NCI-H460 (cell line): ENCODE measurements around the gene NECTIN1. TPM values are rescaled to one million over a fixed set of nuclear protein-coding genes. Genes with fewer than 3 reads are reported as not detected.

Experiments
- DNase-seq: peaks from one replicate; pipeline ENCODE4 v3.0.0-alpha.2; 2016; ENCODE audit warnings: low read depth; ENCODE audit errors: extremely low read depth
- total RNA-seq: library from RNA; depleted of rRNA; stranded (reverse); fragments of >200 nt; shearing (Covaris generic); gene quantifications from 2 replicates; pipeline ENCODE4 v1.2.3, GENCODE V29; 2014

The NECTIN1 gene
- total RNA-seq, 1 experiment from 2014 or later, result 2.8 TPM

GRCh38 chr11:119696378-119697222, 32.4 kb downstream of the NECTIN1 start:
- DNase-seq, result no peak

GRCh38 chr11:119694334-119694733, 34.7 kb downstream of the NECTIN1 start:
- DNase-seq, result no peak

- no peak for DNase-seq
Observed at GRCh38 chr11:119693253-119693815, 35.7 kb downstream of the NECTIN1 start.

- no peak for DNase-seq
Observed at GRCh38 chr11:119692540-119692820, 36.5 kb downstream of the NECTIN1 start.

- DNase-seq, result no peak
Observed at GRCh38 chr11:119691701-119692539, 37.1 kb downstream of the NECTIN1 start.

- no peak for DNase-seq
Observed at GRCh38 chr11:119691020-119691666, 37.9 kb downstream of the NECTIN1 start.

GRCh38 chr11:119689302-119689701, 39.7 kb downstream of the NECTIN1 start:
- DNase-seq, result no peak

- no peak for DNase-seq
Observed at GRCh38 chr11:119688356-119688755, 40.6 kb downstream of the NECTIN1 start.

GRCh38 chr11:119687373-119688046, 41.5 kb downstream of the NECTIN1 start:
- DNase-seq, result no peak

GRCh38 chr11:119686177-119686882, 42.7 kb downstream of the NECTIN1 start:
- no peak for DNase-seq

- no peak for DNase-seq
Observed at GRCh38 chr11:119685111-119685746, 43.8 kb downstream of the NECTIN1 start.

GRCh38 chr11:119684361-119685110, 44.5 kb downstream of the NECTIN1 start:
- DNase-seq, result no peak

GRCh38 chr11:119683783-119684182, 45.2 kb downstream of the NECTIN1 start:
- DNase-seq, result no peak

- DNase-seq, result no peak
Observed at GRCh38 chr11:119681361-119681910, 47.6 kb downstream of the NECTIN1 start.

- DNase-seq, result no peak
Observed at GRCh38 chr11:119680541-119681360, 48.2 kb downstream of the NECTIN1 start.

GRCh38 chr11:119679346-119679745, 49.7 kb downstream of the NECTIN1 start:
- no peak for DNase-seq

GRCh38 chr11:119678351-119678750, 50.6 kb downstream of the NECTIN1 start:
- no peak for DNase-seq
